ENCODE results near the gene UNC5A. TPM values are rescaled to one million over a fixed set of nuclear protein-coding genes. Genes with fewer than 3 reads are reported as not detected.
A peak's percentile ranks its signal among the peaks of the same experiment; 100 is the strongest.

The UNC5A gene
- total and polyA plus RNA-seq, 4 donors, result not detected

GRCh38 chr5:176816043-176816745, 5.8 kb downstream of the UNC5A start:
- no peak overlapping the region for H3K27ac ChIP-seq (ENCODE audit: low read depth in 1 of 2, low read length in 2 of 2)
- no peaks in the 10 kb centered on the region for H3K36me3 ChIP-seq (ENCODE audit: control insufficient read depth in 1 of 2, insufficient read depth in 2 of 2, low read length in 1 of 2)
- no peaks in the 10 kb centered on the region for H3K9me3 ChIP-seq (ENCODE audit: control insufficient read depth, low read length)
- no peak overlapping the region for H3K4me3 ChIP-seq (ENCODE audit: low read length in 2 of 2)
- H3K27me3 ChIP-seq (ENCODE audit: control insufficient read depth in 1 of 2, insufficient read depth in 2 of 2, low read length in 1 of 2), result no peaks in the 10 kb centered on the region
- intact Hi-C loops (cut with DNase I), result no loop called here
- H3K4me1 ChIP-seq (ENCODE audit: control insufficient read depth in 1 of 2, insufficient read depth in 2 of 2, low read length in 2 of 2), result no peaks in the 10 kb centered on the region
- DNase-seq, result no peak
- ATAC-seq (ENCODE audit: low FRiP score), result no peak
- WGBS, 2 donors, result 72 to 76% methylated on average over 5 of the region's 5 CpGs

- Histone ChIP-seq H3K4me3 (ENCODE audit: low read length in 2 of 2) (no peak overlapping the region), H3K36me3 (ENCODE audit: control insufficient read depth in 1 of 2, insufficient read depth in 2 of 2, low read length in 1 of 2) (no peaks in the 10 kb centered on the region), H3K4me1 (ENCODE audit: control insufficient read depth in 1 of 2, insufficient read depth in 2 of 2, low read length in 2 of 2) (no peaks in the 10 kb centered on the region), H3K27ac (ENCODE audit: low read depth in 1 of 2, low read length in 2 of 2) (no peak overlapping the region), H3K27me3 (ENCODE audit: control insufficient read depth in 1 of 2, insufficient read depth in 2 of 2, low read length in 1 of 2) (no peaks in the 10 kb centered on the region), H3K9me3 (ENCODE audit: control insufficient read depth, low read length) (no peaks in the 10 kb centered on the region)
- WGBS, 2 donors, result 21 to 26% methylated on average over 9 of the region's 9 CpGs
- intact Hi-C loops (cut with DNase I), result no loop called here
- ATAC-seq (ENCODE audit: low FRiP score) (no peak), DNase-seq (no peak)
Observed at GRCh38 chr5:176816791-176817347, 6.5 kb downstream of the UNC5A start.

- Histone ChIP-seq H3K36me3 (ENCODE audit: control insufficient read depth in 1 of 2, insufficient read depth in 2 of 2, low read length in 1 of 2) (no peaks in the 10 kb centered on the region), H3K4me1 (ENCODE audit: control insufficient read depth in 1 of 2, insufficient read depth in 2 of 2, low read length in 2 of 2) (no peaks in the 10 kb centered on the region), H3K27me3 (ENCODE audit: control insufficient read depth in 1 of 2, insufficient read depth in 2 of 2, low read length in 1 of 2) (no peaks in the 10 kb centered on the region), H3K27ac (ENCODE audit: low read depth in 1 of 2, low read length in 2 of 2) (no peak overlapping the region), H3K4me3 (ENCODE audit: low read length in 2 of 2) (peak overlapping the region in 1 of 2 donors; percentile 22), H3K9me3 (ENCODE audit: control insufficient read depth, low read length) (no peaks in the 10 kb centered on the region)
- DNase-seq (no peak), ATAC-seq (ENCODE audit: low FRiP score) (no peak)
- 1% methylated on average over 34 to 42 of the region's 42 CpGs for WGBS, 2 donors
- intact Hi-C loops (cut with DNase I), result no loop called here
Observed at GRCh38 chr5:176817369-176817840, 7.0 kb downstream of the UNC5A start.

- Histone ChIP-seq H3K27me3 (ENCODE audit: control insufficient read depth in 1 of 2, insufficient read depth in 2 of 2, low read length in 1 of 2) (no peaks in the 10 kb centered on the region), H3K36me3 (ENCODE audit: control insufficient read depth in 1 of 2, insufficient read depth in 2 of 2, low read length in 1 of 2) (no peaks in the 10 kb centered on the region), H3K4me3 (ENCODE audit: low read length in 2 of 2) (peak overlapping the region in 1 of 2 donors; percentile 22), H3K27ac (ENCODE audit: low read depth in 1 of 2, low read length in 2 of 2) (no peak overlapping the region), H3K4me1 (ENCODE audit: control insufficient read depth in 1 of 2, insufficient read depth in 2 of 2, low read length in 2 of 2) (no peaks in the 10 kb centered on the region), H3K9me3 (ENCODE audit: control insufficient read depth, low read length) (no peaks in the 10 kb centered on the region)
- intact Hi-C loops (cut with DNase I), result no loop called here
- 0 to 1% methylated on average over 41 to 55 of the region's 55 CpGs for WGBS, 2 donors
- DNase-seq (no peak), ATAC-seq (ENCODE audit: low FRiP score) (no peak)
Observed at GRCh38 chr5:176817841-176818377, 7.5 kb downstream of the UNC5A start.

- ATAC-seq (ENCODE audit: low FRiP score) (no peak), DNase-seq (no peak)
- intact Hi-C loops (cut with DNase I), result no loop called here
- 45% methylated on average over 12 of the region's 12 CpGs for WGBS, 2 donors
- H3K4me3 ChIP-seq (ENCODE audit: low read length in 2 of 2), result no peak overlapping the region
- no peaks in the 10 kb centered on the region for H3K9me3 ChIP-seq (ENCODE audit: control insufficient read depth, low read length)
- H3K27ac ChIP-seq (ENCODE audit: low read depth in 1 of 2, low read length in 2 of 2), result no peak overlapping the region
- H3K36me3 ChIP-seq (ENCODE audit: control insufficient read depth in 1 of 2, insufficient read depth in 2 of 2, low read length in 1 of 2), result no peaks in the 10 kb centered on the region
- no peaks in the 10 kb centered on the region for H3K27me3 ChIP-seq (ENCODE audit: control insufficient read depth in 1 of 2, insufficient read depth in 2 of 2, low read length in 1 of 2)
- no peaks in the 10 kb centered on the region for H3K4me1 ChIP-seq (ENCODE audit: control insufficient read depth in 1 of 2, insufficient read depth in 2 of 2, low read length in 2 of 2)
Observed at GRCh38 chr5:176818391-176819098, 8.2 kb downstream of the UNC5A start.

- no peak for ATAC-seq (ENCODE audit: low FRiP score)
- Histone ChIP-seq H3K4me1 (ENCODE audit: control insufficient read depth in 1 of 2, insufficient read depth in 2 of 2, low read length in 2 of 2) (no peaks in the 10 kb centered on the region), H3K27me3 (ENCODE audit: control insufficient read depth in 1 of 2, insufficient read depth in 2 of 2, low read length in 1 of 2) (no peaks in the 10 kb centered on the region), H3K4me3 (ENCODE audit: low read length in 2 of 2) (no peak overlapping the region), H3K36me3 (ENCODE audit: control insufficient read depth in 1 of 2, insufficient read depth in 2 of 2, low read length in 1 of 2) (no peaks in the 10 kb centered on the region), H3K9me3 (ENCODE audit: control insufficient read depth, low read length) (no peaks in the 10 kb centered on the region), H3K27ac (ENCODE audit: low read depth in 1 of 2, low read length in 2 of 2) (no peak overlapping the region)
- WGBS, 2 donors, result 74 to 78% methylated on average over 5 of the region's 5 CpGs
- DNase-seq, result no peak
- intact Hi-C loops (cut with DNase I), result no loop called here
Observed at GRCh38 chr5:176819476-176819875, 9.1 kb downstream of the UNC5A start.

- 85 to 88% methylated on average over 7 of the region's 7 CpGs for WGBS, 2 donors
- ATAC-seq (ENCODE audit: low FRiP score) (no peak), DNase-seq (no peak)
- H3K4me1 ChIP-seq (ENCODE audit: control insufficient read depth in 1 of 2, insufficient read depth in 2 of 2, low read length in 2 of 2), result no peaks in the 10 kb centered on the region
- H3K27ac ChIP-seq (ENCODE audit: low read depth in 1 of 2, low read length in 2 of 2), result no peak overlapping the region
- H3K36me3 ChIP-seq (ENCODE audit: control insufficient read depth in 1 of 2, insufficient read depth in 2 of 2, low read length in 1 of 2), result no peaks in the 10 kb centered on the region
- H3K27me3 ChIP-seq (ENCODE audit: control insufficient read depth in 1 of 2, insufficient read depth in 2 of 2, low read length in 1 of 2), result no peaks in the 10 kb centered on the region
- H3K4me3 ChIP-seq (ENCODE audit: low read length in 2 of 2), result no peak overlapping the region
- intact Hi-C loops (cut with DNase I), result no loop called here
- H3K9me3 ChIP-seq (ENCODE audit: control insufficient read depth, low read length), result no peaks in the 10 kb centered on the region
Observed at GRCh38 chr5:176820937-176821336, 10.6 kb downstream of the UNC5A start.

GRCh38 chr5:176821441-176821840, 11.1 kb downstream of the UNC5A start:
- H3K9me3 ChIP-seq (ENCODE audit: control insufficient read depth, low read length), result no peaks in the 10 kb centered on the region
- intact Hi-C loops (cut with DNase I), result no loop called here
- H3K27me3 ChIP-seq (ENCODE audit: control insufficient read depth in 1 of 2, insufficient read depth in 2 of 2, low read length in 1 of 2), result no peaks in the 10 kb centered on the region
- H3K27ac ChIP-seq (ENCODE audit: low read depth in 1 of 2, low read length in 2 of 2), result no peak overlapping the region
- ATAC-seq (ENCODE audit: low FRiP score) (no peak), DNase-seq (no peak)
- H3K4me3 ChIP-seq (ENCODE audit: low read length in 2 of 2), result no peak overlapping the region
- H3K4me1 ChIP-seq (ENCODE audit: control insufficient read depth in 1 of 2, insufficient read depth in 2 of 2, low read length in 2 of 2), result no peaks in the 10 kb centered on the region
- 84% methylated on average over 6 of the region's 6 CpGs for WGBS, 2 donors
- no peaks in the 10 kb centered on the region for H3K36me3 ChIP-seq (ENCODE audit: control insufficient read depth in 1 of 2, insufficient read depth in 2 of 2, low read length in 1 of 2)

Measured in aorta (tissue), 5 donors.